Kidney epithelial cell (primary cell): ENCODE results near the gene CNTN5. TPM values are rescaled to one million over a fixed set of nuclear protein-coding genes. Genes with fewer than 3 reads are reported as not detected.

Experiments
- DNase-seq: peaks from one replicate; pipeline ENCODE4 v3.0.0-alpha.2; 2010; ENCODE audit warnings: low read depth
- H3K27me3 ChIP-seq: 2 replicates; pipeline ENCODE4 v1.6.0; 2011; ENCODE audit warnings: low read length; ENCODE audit not compliant: control insufficient read depth, insufficient read depth
- H3K36me3 ChIP-seq: 2 replicates; pipeline ENCODE4 v1.5.1; 2011; ENCODE audit warnings: low read length; ENCODE audit not compliant: control insufficient read depth, insufficient read depth
- H3K4me3 ChIP-seq: 2 replicates; pipeline ENCODE4 v1.5.1; 2011; ENCODE audit warnings: low read depth, mild to moderate bottlenecking, control low read depth, low read length
- CTCF ChIP-seq: IDR thresholded peaks from 2 replicates; pipeline ENCODE4 v1.5.1; 2011; ENCODE audit warnings: mild to moderate bottlenecking, moderate library complexity, low read length, control low read depth, inconsistent platforms; ENCODE audit not compliant: insufficient read depth, poor library complexity, severe bottlenecking
- total RNA-seq: library from RNA; depleted of rRNA; stranded (reverse); fragments of >200 nt; gene quantifications from 2 replicates; pipeline ENCODE4 v1.2.3, GENCODE V29; 2015

The CNTN5 gene
- total RNA-seq, 1 donor from 2014 or later = 0.29 TPM

DNA sequence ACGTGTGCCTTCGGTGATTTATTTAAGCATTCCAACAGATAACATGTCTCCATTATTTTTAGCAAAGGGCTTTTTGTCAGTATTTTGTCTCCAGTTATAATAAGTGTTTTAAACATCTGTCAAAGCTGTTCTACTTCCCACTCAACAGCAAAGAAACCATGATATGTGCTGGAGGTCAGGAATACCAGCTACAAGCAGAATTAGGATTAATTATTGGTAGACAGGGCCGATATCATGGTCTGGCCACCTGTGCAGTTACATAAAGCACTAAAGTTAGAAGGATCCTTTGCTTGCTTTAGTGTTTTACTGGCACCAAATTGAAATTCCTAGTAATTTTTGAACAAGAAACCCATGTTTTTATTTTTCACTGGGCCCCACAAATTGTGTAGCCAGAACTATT is 1075.1 kb downstream of the CNTN5 start:
- H3K4me3 ChIP-seq = no peak overlapping the region
- H3K27me3 ChIP-seq = no peaks in the 10 kb centered on the region
- H3K36me3 ChIP-seq = no peaks in the 10 kb centered on the region
- DNase-seq = no peak
- TF ChIP-seq CTCF = no peak

DNA sequence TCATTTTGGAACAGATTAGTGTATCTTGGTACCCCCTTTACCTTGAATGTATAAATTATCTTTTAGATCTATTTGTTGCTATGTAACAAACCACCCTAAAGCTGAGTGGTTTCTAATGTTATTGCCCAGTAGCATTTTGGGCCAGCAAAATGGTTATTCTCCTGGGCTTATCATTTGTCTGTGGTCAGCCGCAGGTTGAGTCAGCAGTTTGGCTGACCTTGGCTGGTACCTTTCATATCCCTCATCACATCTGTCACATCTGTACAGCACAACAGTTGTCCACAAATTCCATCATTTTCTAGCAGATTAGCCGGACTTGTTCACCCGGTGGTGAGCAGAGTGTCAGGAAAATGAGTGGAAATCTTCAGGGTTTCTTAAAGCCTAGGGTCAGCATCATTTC is 1077.8 kb downstream of the CNTN5 start:
- TF ChIP-seq CTCF = no peak
- Histone ChIP-seq H3K27me3 (no peaks in the 10 kb centered on the region), H3K36me3 (no peaks in the 10 kb centered on the region), H3K4me3 (no peak overlapping the region)
- no peak for DNase-seq

DNA sequence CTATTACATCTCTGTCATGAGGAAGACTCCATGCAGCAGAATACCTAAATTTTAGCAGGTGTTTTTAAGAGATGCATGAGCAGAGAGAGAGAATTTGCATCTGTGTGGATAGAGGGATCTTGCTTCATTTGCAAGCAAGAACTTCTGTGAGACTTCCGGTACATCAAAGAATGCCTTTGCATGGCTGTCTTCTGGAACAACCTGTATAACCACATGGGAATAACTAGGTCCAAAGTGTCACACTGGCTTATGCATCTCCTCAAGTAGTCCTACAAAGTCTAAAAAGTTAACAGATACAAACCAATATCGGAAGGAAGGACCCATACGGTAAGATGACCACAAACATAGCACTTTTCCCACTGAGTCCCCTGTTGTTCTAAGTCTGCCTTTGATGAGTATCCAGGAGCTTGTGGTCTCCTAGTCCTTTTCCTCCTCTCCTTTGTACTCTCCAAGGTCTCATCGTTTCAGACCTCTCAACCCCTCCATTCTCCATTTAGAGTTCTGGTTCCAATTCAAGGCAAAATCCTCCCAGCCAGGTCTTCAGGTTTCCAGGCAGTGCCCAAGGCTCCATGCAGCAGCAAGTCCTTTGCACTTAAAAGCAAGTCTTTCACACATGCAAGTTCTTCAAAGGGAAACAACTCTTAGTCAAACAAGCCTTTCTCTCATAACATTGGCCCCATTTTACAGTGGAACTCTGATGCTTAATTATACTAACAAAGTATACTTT is 1084.7 kb downstream of the CNTN5 start:
- no peak for TF ChIP-seq CTCF
- Histone ChIP-seq H3K4me3 (no peak overlapping the region), H3K36me3 (no peaks in the 10 kb centered on the region), H3K27me3 (no peaks in the 10 kb centered on the region)
- no peak for DNase-seq

DNA sequence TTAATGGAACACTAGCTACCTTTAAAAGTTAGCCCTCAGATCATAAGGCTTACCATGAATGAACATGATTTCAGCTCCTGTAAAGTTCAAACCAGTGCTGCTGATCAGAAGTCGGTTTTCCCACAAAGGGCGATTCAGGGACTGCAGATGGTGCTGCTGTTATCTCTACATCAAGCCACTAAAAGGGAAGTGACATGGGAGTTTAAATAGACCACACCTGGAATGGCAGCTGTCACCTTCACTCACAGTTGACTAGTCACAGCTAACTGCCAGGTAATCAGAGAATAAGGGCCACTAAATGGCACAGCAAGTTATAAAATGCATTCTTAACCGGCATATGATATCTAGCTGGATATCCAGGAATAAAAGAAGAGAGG is 1085.2 kb downstream of the CNTN5 start:
- no peak overlapping the region for H3K4me3 ChIP-seq
- DNase-seq = no peak
- no peak for TF ChIP-seq CTCF
- no peaks in the 10 kb centered on the region for H3K27me3 ChIP-seq
- no peaks in the 10 kb centered on the region for H3K36me3 ChIP-seq

DNA sequence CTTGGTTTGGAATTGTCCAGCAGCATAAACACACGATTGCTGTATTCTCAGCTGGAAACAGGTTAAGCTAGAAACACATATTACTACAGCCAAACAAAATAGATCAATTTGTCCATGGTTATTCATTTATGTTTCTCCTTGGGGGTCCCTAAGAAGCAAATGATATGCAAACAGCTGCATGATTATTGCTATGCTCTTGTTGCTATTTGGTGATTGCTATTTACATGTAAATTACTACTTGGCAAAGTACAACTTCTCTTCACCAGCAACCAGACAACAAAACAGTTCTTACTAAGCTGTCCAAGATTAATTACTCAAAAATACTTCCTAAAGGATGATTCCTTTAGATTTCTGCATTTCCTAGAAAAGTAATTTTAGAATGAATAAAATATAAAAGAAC is 1098.4 kb downstream of the CNTN5 start:
- H3K4me3 ChIP-seq = no peak overlapping the region
- TF ChIP-seq CTCF = no peak
- H3K36me3 ChIP-seq = no peaks in the 10 kb centered on the region
- DNase-seq = no peak
- no peaks in the 10 kb centered on the region for H3K27me3 ChIP-seq

- H3K4me3 ChIP-seq = no peak overlapping the region
- TF ChIP-seq CTCF = no peak
- no peaks in the 10 kb centered on the region for H3K27me3 ChIP-seq
- no peak for DNase-seq
- no peaks in the 10 kb centered on the region for H3K36me3 ChIP-seq
These were observed 1112.4 kb downstream of the CNTN5 start for GRCh38 chr11:100133114-100133513.
